Anterior cingulate cortex (tissue), 58 donors: ENCODE results near the gene VASH2.
"Not testable (repeated sequence)": the region's sequence is repeated elsewhere in the genome, so short reads cannot be mapped to it uniquely, and the experiment has no call there.

Experiments
- DNase-seq, 58 donors: peaks; one replicate each; lab custom pipeline; 2025; lab: John Stamatoyannopoulos, UW

The VASH2 gene

GRCh38 chr1:212950243-212951125, at the start of gene VASH2:
Gene VASH2 (plus strand): TSS chr1:212950541. CDS start chr1:212951543, 1,002 bp downstream.
- DNase-seq: peak in 54 of 58 donors; percentile 17 to 85 (median 70)

DNA sequence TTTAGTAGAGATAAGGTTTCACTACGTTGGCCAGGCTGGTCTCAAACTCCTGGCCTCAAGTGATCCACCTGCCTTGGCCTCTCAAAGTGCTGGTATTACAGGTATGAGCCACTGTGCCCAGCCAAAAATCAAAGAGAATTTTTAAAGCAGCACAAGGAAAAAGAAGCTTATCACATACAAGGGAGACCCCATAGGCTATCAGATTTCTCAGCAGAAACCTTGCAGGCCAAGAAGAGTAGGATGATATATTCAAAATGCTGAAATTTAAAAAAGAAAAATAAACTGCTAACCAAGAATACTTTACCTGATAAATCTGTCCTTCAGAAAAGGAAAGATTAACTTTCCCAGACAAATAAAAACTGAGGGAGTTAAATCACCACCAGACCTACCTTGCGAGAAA, 49.1 kb upstream of the VASH2 start:
- DNase-seq: no peak

GRCh38 chr1:212902054-212902453, 48.3 kb upstream of the VASH2 start:
- no peak for DNase-seq

- no peak for DNase-seq
These were observed 46.7 kb upstream of the VASH2 start for GRCh38 chr1:212903664-212904063.

GRCh38 chr1:212908071-212908470, 42.3 kb upstream of the VASH2 start:
- not testable (repeated sequence) for DNase-seq

- DNase-seq: no peak
These were observed 41.4 kb upstream of the VASH2 start for GRCh38 chr1:212908971-212909370.

DNA sequence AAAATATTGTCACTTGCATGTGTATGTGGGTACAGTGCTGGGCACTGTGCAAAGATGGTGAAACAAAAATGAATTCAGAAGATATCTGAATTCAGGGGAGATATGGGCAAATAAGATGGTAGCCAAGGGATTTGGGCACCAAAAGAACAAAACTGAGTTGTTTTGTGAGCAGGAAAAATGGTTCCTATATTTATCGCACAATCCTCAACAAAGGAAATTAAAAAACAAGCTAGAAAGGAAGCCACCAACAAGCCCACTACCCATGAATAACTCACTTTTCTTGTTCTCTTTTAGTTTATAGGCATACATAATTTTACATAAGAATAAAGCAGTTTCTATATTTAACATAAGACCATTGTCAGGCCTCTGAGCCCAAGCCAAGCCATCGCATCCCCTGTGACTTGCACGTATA, 40.7 kb upstream of the VASH2 start:
- no peak for DNase-seq

DNA sequence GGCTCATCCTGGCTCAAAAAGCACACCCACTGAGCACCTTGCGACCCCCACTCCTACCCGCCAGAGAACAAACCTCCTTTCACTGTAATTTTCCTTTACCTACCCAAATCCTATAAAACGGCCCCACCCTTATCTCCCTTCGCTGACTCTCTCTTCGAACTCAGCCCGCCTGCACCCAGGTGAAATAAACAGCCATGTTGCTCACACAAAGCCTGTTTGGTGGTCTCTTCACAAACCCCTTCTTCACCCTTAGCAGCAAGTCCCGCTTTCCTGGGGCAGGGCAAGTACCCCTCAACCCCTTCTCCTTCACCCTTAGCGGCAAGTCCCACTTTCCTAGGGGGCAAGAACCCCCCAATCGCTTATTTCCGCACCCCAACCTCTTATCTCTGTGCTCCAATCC, 40.1 kb upstream of the VASH2 start:
- DNase-seq: not testable (repeated sequence)

DNA sequence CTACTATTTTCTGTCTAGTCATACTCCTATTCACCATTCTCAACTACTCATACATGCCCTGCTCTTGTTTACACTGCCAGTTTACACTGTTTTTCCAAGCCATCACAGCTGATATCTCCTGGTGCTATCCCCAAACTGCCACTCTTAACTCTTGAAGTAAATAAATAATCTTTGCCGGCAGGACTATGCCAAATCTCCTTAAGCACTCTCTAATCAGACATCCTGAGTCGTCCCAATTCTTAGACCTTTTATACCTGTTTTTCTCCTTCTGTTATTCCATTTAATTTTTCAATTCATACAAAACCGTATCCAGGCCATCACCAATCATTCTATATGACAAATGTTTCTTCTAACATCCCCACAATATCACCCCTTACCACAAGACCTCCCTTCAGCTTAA, 36.7 kb upstream of the VASH2 start:
- not testable (repeated sequence) for DNase-seq

DNA sequence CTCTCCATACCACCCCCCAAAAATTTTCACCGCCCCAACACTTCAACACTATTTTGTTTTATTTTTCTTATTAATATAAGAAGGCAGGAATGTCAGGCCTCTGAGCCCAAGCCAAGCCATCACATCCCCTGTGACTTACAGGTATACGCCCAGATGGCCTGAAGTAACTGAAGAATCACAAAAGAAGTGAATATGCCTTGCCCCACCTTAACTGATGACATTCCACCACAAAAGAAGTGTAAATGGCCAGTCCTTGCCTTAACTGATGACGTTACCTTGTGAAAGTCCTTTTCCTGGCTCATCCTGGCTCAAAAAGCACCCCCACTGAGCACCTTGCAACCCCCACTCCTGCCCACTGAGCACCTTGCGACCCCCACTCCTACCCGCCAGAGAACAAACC, 36.2 kb upstream of the VASH2 start:
- not testable (repeated sequence) for DNase-seq

GRCh38 chr1:212914789-212915188, 35.6 kb upstream of the VASH2 start:
- no peak for DNase-seq

GRCh38 chr1:212915245-212916091, 34.9 kb upstream of the VASH2 start:
- DNase-seq: peak in 12 of 58 donors; percentile 1 to 19 (median 6)

DNA sequence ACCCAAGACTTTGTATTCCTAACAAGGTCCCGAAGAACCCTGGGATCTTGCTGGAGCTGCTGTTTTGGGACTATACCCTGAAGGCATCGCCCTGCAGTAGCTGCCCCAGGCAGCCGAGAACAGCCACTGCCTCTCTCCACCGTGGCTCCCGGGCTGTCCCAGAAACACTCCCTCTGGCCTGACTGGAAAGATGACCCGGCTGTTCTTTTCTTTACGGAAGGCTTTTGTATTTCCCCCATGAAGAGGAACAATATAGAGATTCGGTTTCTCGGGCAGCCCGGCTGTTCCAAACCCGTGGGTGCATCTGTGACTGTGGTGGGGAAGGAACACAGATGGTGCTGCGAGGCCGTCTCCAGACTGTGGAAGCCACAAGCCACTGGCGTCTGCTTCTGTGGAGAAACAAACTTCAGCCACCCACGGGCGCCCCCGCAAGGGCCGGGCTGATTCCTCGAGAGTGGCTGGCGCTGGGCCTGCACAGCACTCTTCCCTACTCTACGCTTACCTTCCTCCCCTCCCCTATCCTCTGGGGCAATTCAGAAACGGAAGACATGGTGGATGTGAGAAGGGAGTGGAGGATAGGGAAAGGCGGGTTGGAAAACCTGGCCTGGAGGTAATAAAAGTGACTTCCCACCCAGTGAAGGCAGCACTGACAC, 33.7 kb upstream of the VASH2 start:
- DNase-seq: peak in 53 of 58 donors; percentile 3 to 81 (median 33)

- DNase-seq: no peak
These were observed 33.2 kb upstream of the VASH2 start for GRCh38 chr1:212917134-212917485.

DNA sequence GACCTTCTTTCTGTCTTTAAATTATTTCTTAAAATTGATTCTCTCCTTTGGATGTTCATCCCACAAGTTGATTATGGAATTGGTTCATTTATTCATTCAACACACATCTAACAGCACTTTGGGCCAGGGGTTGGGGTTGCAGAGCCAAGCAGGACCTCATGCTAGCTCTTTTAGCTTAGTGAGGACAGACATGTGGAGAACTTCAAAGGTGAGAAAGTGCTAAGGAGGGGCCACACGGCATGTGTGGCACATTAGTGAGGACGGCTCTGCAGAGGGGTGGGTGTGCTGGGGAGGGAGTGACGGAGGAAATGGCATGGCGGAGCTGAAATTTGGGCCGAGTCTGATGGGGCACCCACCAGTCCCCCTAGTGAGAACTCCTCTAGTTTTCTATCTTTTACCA, 32.5 kb upstream of the VASH2 start:
- DNase-seq: no peak

GRCh38 chr1:212918824-212919223, 31.5 kb upstream of the VASH2 start:
- no peak for DNase-seq

GRCh38 chr1:212920246-212920645, 30.1 kb upstream of the VASH2 start:
- no peak for DNase-seq

DNA sequence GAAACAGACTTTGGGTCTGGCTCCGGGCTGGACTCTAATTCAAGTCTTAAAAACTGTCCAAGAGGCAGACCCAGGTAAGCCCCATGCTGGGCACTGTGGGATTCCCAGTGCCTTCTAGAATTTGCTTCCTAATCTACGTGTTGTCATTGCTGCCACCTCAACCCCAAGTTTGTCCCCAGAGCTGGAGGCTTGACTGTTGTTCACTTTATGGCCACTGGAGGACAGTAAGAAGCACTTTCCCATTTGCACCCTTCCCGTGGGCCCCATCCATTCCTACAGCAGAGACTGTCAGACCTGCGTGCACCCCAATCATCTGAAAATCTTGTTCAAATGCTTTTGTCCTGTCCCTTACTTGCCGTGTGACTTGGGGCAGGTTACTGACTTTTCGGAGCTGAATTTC, 29.4 kb upstream of the VASH2 start:
- no peak for DNase-seq

DNA sequence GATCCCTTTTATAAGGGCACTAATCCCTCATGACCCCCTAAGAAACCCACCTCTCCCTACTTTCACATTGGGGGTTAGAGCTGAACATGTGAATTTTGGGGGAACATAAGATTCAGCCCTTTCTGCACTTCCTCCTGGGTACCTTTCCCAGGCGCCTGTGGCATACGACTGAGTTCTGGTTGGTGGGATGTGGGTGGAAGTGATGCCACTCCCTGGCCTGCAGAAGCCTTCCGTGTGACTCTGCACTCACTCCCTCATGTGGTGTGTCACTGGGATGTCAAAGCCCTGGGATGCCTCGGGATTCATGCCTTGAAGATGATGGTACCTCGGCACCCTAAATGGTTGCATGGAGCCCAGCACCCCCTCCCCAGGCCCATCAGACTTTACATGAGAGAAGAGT, 28.3 kb upstream of the VASH2 start:
- no peak for DNase-seq

GRCh38 chr1:212926372-212926771, 24.0 kb upstream of the VASH2 start:
- no peak for DNase-seq
